ENCODE results near the gene ANKRD26. TPM values are rescaled to one million over a fixed set of nuclear protein-coding genes. Genes with fewer than 3 reads are reported as not detected.

ANKRD26 gene
- total and polyA plus RNA-seq, 10 donors, result 1.7 to 19.7 (median 8.5) TPM

- Histone ChIP-seq H3K4me3 (no peak overlapping the region), H3K27ac (no peak overlapping the region), H3K4me1 (peaks cover 0 to 4% (median 0%) of the 10 kb centered on the region in 6 donors), H3K36me3 (peaks cover 0 to 42% (median 5%) of the 10 kb centered on the region in 6 donors), H3K9me3 (no peaks in the 10 kb centered on the region), H3K27me3 (replicated peaks in 1 of 7) (no peaks in the 10 kb centered on the region)
- TF ChIP-seq, protein P1, sequence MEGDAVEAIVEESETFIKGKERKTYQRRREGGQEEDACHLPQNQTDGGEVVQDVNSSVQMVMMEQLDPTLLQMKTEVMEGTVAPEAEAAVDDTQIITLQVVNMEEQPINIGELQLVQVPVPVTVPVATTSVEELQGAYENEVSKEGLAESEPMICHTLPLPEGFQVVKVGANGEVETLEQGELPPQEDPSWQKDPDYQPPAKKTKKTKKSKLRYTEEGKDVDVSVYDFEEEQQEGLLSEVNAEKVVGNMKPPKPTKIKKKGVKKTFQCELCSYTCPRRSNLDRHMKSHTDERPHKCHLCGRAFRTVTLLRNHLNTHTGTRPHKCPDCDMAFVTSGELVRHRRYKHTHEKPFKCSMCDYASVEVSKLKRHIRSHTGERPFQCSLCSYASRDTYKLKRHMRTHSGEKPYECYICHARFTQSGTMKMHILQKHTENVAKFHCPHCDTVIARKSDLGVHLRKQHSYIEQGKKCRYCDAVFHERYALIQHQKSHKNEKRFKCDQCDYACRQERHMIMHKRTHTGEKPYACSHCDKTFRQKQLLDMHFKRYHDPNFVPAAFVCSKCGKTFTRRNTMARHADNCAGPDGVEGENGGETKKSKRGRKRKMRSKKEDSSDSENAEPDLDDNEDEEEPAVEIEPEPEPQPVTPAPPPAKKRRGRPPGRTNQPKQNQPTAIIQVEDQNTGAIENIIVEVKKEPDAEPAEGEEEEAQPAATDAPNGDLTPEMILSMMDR (IDR thresholded peaks at IDR 0.05 in 8 of 11, conservative IDR thresholded peaks at IDR 0.05 in 3 of 11), result no peak
- no peak for TF ChIP-seq POLR2A (IDR thresholded peaks at IDR 0.05)
- no peak for TF ChIP-seq POLR2AphosphoS5 (IDR thresholded peaks at IDR 0.05)
- intact Hi-C loops (cut with DNase I; ENCODE audit: low total_unique reads), result no loop called here
- no peak for DNase-seq
- WGBS, 5 donors, result 88 to 95% (median 91%) methylated on average over 2 of the region's 2 CpGs
Observed at GRCh38 chr10:27022048-27022447, 78.2 kb downstream of the ANKRD26 start.

DNA sequence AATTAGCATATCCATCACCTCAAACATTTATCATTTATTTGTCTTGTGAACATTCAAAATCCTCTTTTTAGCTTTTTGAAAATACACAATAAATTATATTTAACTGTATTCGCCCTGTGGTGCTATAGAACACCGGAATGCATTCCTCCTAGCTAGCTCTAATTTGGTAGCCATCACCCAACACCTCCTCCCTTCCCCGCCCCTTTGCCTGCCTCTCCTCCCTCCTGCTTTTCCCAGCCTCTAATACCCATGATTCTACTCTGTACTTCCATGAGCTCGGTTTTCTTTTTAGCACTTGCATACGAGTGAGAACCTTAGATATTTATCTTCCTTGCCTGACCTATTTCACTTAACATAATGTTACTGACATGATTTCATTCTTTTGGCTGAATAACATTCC lies 80.1 kb downstream of the ANKRD26 start:
- H3K27ac ChIP-seq, result no peak overlapping the region
- DNase-seq, result no peak
- H3K27me3 ChIP-seq (replicated peaks in 1 of 7), result no peaks in the 10 kb centered on the region
- 91 to 97% (median 95%) methylated on average over 5 of the region's 5 CpGs for WGBS, 5 donors
- TF ChIP-seq, protein P1 (IDR thresholded peaks at IDR 0.05 in 8 of 11, conservative IDR thresholded peaks at IDR 0.05 in 3 of 11), result no peak
- intact Hi-C loops (cut with DNase I; ENCODE audit: low total_unique reads), result no loop called here
- peaks cover 0 to 26% (median 4%) of the 10 kb centered on the region in 6 donors for H3K36me3 ChIP-seq
- peaks cover 0 to 4% (median 0%) of the 10 kb centered on the region in 6 donors for H3K4me1 ChIP-seq
- no peak overlapping the region for H3K4me3 ChIP-seq
- no peaks in the 10 kb centered on the region for H3K9me3 ChIP-seq

GRCh38 chr10:27019827-27020226 lies 80.5 kb downstream of the ANKRD26 start:
- peaks cover 0 to 4% (median 0%) of the 10 kb centered on the region in 6 donors for H3K4me1 ChIP-seq
- no peak for DNase-seq
- H3K27me3 ChIP-seq (replicated peaks in 1 of 7), result no peaks in the 10 kb centered on the region
- H3K36me3 ChIP-seq, result peaks cover 0 to 26% (median 4%) of the 10 kb centered on the region in 6 donors
- no peaks in the 10 kb centered on the region for H3K9me3 ChIP-seq
- WGBS, 5 donors, result 90 to 94% (median 90%) methylated on average over 4 of the region's 4 CpGs
- no peak overlapping the region for H3K27ac ChIP-seq
- no peak overlapping the region for H3K4me3 ChIP-seq
- intact Hi-C loops (cut with DNase I; ENCODE audit: low total_unique reads), result no loop called here
- TF ChIP-seq POLR2A (IDR thresholded peaks at IDR 0.05) (no peak), POLR2AphosphoS5 (IDR thresholded peaks at IDR 0.05) (no peak)
- TF ChIP-seq, protein P1 (IDR thresholded peaks at IDR 0.05 in 8 of 11, conservative IDR thresholded peaks at IDR 0.05 in 3 of 11), result no peak

DNA sequence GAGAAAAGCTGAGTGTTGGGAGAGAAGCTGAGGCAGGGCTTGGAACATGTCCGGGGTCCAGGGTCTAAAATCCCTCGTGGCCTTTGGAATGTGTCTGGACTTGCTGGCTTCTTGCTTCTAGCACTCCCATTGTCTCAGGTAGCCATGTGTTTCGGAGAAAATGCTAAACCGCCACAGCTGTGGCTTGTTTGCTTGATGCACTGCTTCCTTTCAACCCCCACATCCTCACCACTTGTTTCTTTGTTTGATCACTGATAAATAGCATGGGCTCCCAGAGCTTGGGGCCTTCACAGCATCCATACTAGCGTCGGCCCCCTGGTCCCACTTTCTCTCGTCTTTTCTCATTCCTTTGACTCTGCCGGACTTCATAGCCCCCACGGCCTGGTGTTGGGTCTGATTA lies 102.7 kb downstream of the ANKRD26 start:
- TF ChIP-seq, protein P1 (IDR thresholded peaks at IDR 0.05 in 8 of 11, conservative IDR thresholded peaks at IDR 0.05 in 3 of 11), result no peak
- TF ChIP-seq POLR2A (IDR thresholded peaks at IDR 0.05) (no peak), POLR2AphosphoS5 (IDR thresholded peaks at IDR 0.05) (no peak)
- WGBS, 5 donors, result 84 to 93% (median 91%) methylated on average over 9 of the region's 9 CpGs
- no peaks in the 10 kb centered on the region for H3K27me3 ChIP-seq (replicated peaks in 1 of 7)
- H3K4me3 ChIP-seq, result no peak overlapping the region
- H3K9me3 ChIP-seq, result peaks cover 0 to 12% (median 0%) of the 10 kb centered on the region in 8 donors
- intact Hi-C loops (cut with DNase I; ENCODE audit: low total_unique reads), result no loop called here
- no peaks in the 10 kb centered on the region for H3K4me1 ChIP-seq
- peaks cover 0 to 16% (median 0%) of the 10 kb centered on the region in 6 donors for H3K36me3 ChIP-seq
- no peak for DNase-seq
- H3K27ac ChIP-seq, result no peak overlapping the region

Data from spleen (tissue), 11 donors.